Measurements from ENCODE around the gene SEMA3F.

Gene SEMA3F

GRCh38 chr3:50138266-50139200, 16.6 kb upstream of the SEMA3F start:
- H3K4me3 ChIP-seq (replicated peaks; ENCODE audit: low read depth, low read length), result peak overlapping the region; percentile 10
- TF ChIP-seq CTCF (IDR thresholded peaks at IDR 0.05; ENCODE audit: low read length, missing control alignments), result no peak
- DNase-seq (ENCODE audit: low read depth), result no peak

- H3K4me3 ChIP-seq (replicated peaks; ENCODE audit: low read depth, low read length), result no peak overlapping the region
- TF ChIP-seq CTCF (IDR thresholded peaks at IDR 0.05; ENCODE audit: low read length, missing control alignments), result no peak
- DNase-seq (ENCODE audit: low read depth), result no peak
These were observed 15.8 kb upstream of the SEMA3F start for GRCh38 chr3:50139308-50139707.

GRCh38 chr3:50139718-50140423, 15.3 kb upstream of the SEMA3F start:
- TF ChIP-seq CTCF (IDR thresholded peaks at IDR 0.05; ENCODE audit: low read length, missing control alignments), result no peak
- H3K4me3 ChIP-seq (replicated peaks; ENCODE audit: low read depth, low read length), result no peak overlapping the region
- DNase-seq (ENCODE audit: low read depth), result no peak

GRCh38 chr3:50140990-50141389, 14.1 kb upstream of the SEMA3F start:
- H3K4me3 ChIP-seq (replicated peaks; ENCODE audit: low read depth, low read length), result no peak overlapping the region
- no peak for TF ChIP-seq CTCF (IDR thresholded peaks at IDR 0.05; ENCODE audit: low read length, missing control alignments)
- DNase-seq (ENCODE audit: low read depth), result no peak

- H3K4me3 ChIP-seq (replicated peaks; ENCODE audit: low read depth, low read length), result no peak overlapping the region
- no peak for TF ChIP-seq CTCF (IDR thresholded peaks at IDR 0.05; ENCODE audit: low read length, missing control alignments)
These were observed 8.7 kb upstream of the SEMA3F start for GRCh38 chr3:50146316-50146901.

GRCh38 chr3:50147016-50147415, 8.1 kb upstream of the SEMA3F start:
- TF ChIP-seq CTCF (IDR thresholded peaks at IDR 0.05; ENCODE audit: low read length, missing control alignments), result no peak
- DNase-seq (ENCODE audit: low read depth), result no peak
- H3K4me3 ChIP-seq (replicated peaks; ENCODE audit: low read depth, low read length), result no peak overlapping the region

More at GRCh38 chr3:50146316-50146901, 8.7 kb upstream of the SEMA3F start:
- no peak for DNase-seq (ENCODE audit: low read depth)

Data from fibroblast of pulmonary artery (primary cell).